ENCODE results near the gene FOXP1. TPM values are rescaled to one million over a fixed set of nuclear protein-coding genes. Genes with fewer than 3 reads are reported as not detected.

The FOXP1 gene
- total and polyA plus RNA-seq, 9 of the 15 experiments (the other 6 are each of a cell fraction or from before 2014, with no cell fraction given) = 7.7 to 34.5 (median 13.7) TPM

DNA sequence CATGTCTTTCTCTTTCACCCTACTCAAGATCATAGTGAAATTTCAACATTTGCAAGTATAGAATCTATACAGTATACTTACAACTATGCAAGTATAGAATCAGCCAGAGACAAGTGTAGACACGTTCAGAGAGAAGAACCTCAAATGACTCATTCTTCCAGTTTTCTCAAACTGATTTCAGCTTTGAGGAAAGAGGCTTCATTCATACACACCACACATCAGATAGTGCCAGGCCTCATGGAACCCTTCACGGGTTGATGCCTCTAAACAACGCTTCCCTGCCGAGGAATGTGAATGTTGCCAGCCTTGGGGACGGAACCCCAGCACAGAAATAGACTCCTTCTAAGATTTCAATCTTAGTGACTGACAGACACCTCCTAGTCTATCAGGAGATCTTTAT is 135.7 kb downstream of the FOXP1 start:
- H3K9ac ChIP-seq (ENCODE audit: insufficient read depth in 1 of 2, low read depth in 2 of 2, low read length in 2 of 2) = no peak overlapping the region
- H3K79me2 ChIP-seq (ENCODE audit: control insufficient read depth, insufficient read depth, low read length) = no peaks in the 10 kb centered on the region
- H3K9me1 ChIP-seq (ENCODE audit: control insufficient read depth, insufficient read depth, low read length) = no peaks in the 10 kb centered on the region
- H3K4me3 ChIP-seq = no peak overlapping the region
- WGBS (ENCODE audit: insufficient coverage, low coverage, missing lambda C conversion rate) = 25% methylated on average over 3 of the region's 5 CpGs
- no peak overlapping the region for H3K27ac ChIP-seq (ENCODE audit: extremely low read depth, low read depth, low read length)
- peaks cover 0 to 8% of the 10 kb centered on the region in 2 experiments; a peak in 3 of 5 replicates for H3K4me1 ChIP-seq (replicated peaks in 1 of 2; ENCODE audit: control insufficient read depth in 2 of 2, insufficient read depth in 2 of 2, low read length in 2 of 2)
- TF ChIP-seq ZSCAN32 (CRISPR knock-in tag; IDR thresholded peaks at IDR 0.05) (peak; percentile 93), POLR2B (IDR thresholded peaks at IDR 0.05; ENCODE audit: low read depth, partially characterized antibody) (no peak), ZFP36 (IDR thresholded peaks at IDR 0.05; ENCODE audit: low read depth, low read length, partially characterized antibody) (peak; percentile 27), FOSL1 (tag; conservative IDR thresholded peaks at IDR 0.05) (peak; percentile 51; the same call in 1 of the 2 replicates), SRSF9 (IDR thresholded peaks at IDR 0.05; ENCODE audit: borderline replicate concordance, low read depth, low read length) (no peak), NUFIP1 (IDR thresholded peaks at IDR 0.05; ENCODE audit: partially characterized antibody) (no peak), TGIF2 (CRISPR knock-in tag; IDR thresholded peaks at IDR 0.05) (no peak)
- TF ChIP-seq, protein P1, sequence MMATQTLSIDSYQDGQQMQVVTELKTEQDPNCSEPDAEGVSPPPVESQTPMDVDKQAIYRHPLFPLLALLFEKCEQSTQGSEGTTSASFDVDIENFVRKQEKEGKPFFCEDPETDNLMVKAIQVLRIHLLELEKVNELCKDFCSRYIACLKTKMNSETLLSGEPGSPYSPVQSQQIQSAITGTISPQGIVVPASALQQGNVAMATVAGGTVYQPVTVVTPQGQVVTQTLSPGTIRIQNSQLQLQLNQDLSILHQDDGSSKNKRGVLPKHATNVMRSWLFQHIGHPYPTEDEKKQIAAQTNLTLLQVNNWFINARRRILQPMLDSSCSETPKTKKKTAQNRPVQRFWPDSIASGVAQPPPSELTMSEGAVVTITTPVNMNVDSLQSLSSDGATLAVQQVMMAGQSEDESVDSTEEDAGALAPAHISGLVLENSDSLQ (IDR thresholded peaks at IDR 0.05) = peak; percentile 26; the same call in 1 of the 2 replicates
- TF ChIP-seq, protein P2, sequence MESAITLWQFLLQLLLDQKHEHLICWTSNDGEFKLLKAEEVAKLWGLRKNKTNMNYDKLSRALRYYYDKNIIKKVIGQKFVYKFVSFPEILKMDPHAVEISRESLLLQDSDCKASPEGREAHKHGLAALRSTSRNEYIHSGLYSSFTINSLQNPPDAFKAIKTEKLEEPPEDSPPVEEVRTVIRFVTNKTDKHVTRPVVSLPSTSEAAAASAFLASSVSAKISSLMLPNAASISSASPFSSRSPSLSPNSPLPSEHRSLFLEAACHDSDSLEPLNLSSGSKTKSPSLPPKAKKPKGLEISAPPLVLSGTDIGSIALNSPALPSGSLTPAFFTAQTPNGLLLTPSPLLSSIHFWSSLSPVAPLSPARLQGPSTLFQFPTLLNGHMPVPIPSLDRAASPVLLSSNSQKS (CRISPR knock-in tag; IDR thresholded peaks at IDR 0.05) = no peak
- no peaks in the 10 kb centered on the region for H3K9me3 ChIP-seq (replicated peaks; ENCODE audit: control insufficient read depth, insufficient read depth, low read depth, low read length)
- in situ Hi-C loops (cut with MboI) (no loop called here), intact Hi-C loops (cut with micrococcal nuclease) (no loop called here)
- H3K36me3 ChIP-seq (ENCODE audit: control insufficient read depth, insufficient read depth, low read length) = no peaks in the 10 kb centered on the region
- no TSS peak for BruUV-seq (replicated peaks)
- no peak overlapping the region for H2AFZ ChIP-seq (ENCODE audit: low read depth, low read length)
- H3K4me2 ChIP-seq (ENCODE audit: insufficient read depth, low read length) = no peak overlapping the region
- FAIRE-seq (no peak), DNase-seq (ENCODE audit: extremely low read depth in 1 of 4, low spot score in 3 of 4) (no peak), ATAC-seq (no peak)
- POLR2A ChIA-PET = no interaction called here
- H4K20me1 ChIP-seq (replicated peaks; ENCODE audit: control insufficient read depth, insufficient read depth, low read length) = no peaks in the 10 kb centered on the region
- CTCF ChIA-PET (ENCODE audit: low intra/inter-chr PET ratio) = no interaction called here
- no peaks in the 10 kb centered on the region for H3K27me3 ChIP-seq (ENCODE audit: control insufficient read depth in 2 of 2, insufficient read depth in 2 of 2, low read length in 2 of 2)
